GM23338 (cell line): ENCODE measurements around the gene BRINP2. TPM values are rescaled to one million over a fixed set of nuclear protein-coding genes. Genes with fewer than 3 reads are reported as not detected.

Source experiments
- ATAC-seq: fragments of 200-7000 bp; cut with Tn5 transposase; 3 replicates; pipeline ENCODE4 v1.9.1; 2020
- DNase-seq: peaks from one replicate; pipeline ENCODE4 v3.0.0-alpha.2; 2015; ENCODE audit warnings: low spot score
- H2AFZ ChIP-seq: fragments of 200-600 bp; sonication (generic); 2 replicates; pipeline ENCODE4 v1.8.0; 2016; ENCODE audit warnings: antibody characterized with exemption, mild to moderate bottlenecking, moderate library complexity
- H3F3A ChIP-seq: fragments of 200-600 bp; sonication (generic); replicated peaks from 2 replicates; pipeline ENCODE4 v1.8.0; 2017; ENCODE audit warnings: antibody characterized with exemption, mixed run types, low read depth
- H3K27ac ChIP-seq: fragments of 200-600 bp; sonication (generic); 2 replicates; pipeline ENCODE4 v1.6.1; 2016; ENCODE audit warnings: low read depth
- H3K27me3 ChIP-seq: fragments of 200-600 bp; sonication (generic); 2 replicates; pipeline ENCODE4 v1.8.0; 2016; ENCODE audit warnings: mild to moderate bottlenecking, mixed run types, moderate library complexity; ENCODE audit not compliant: insufficient read depth
- H3K36me3 ChIP-seq: fragments of 200-600 bp; sonication (generic); 2 replicates; pipeline ENCODE4 v1.8.0; 2016; ENCODE audit warnings: mild to moderate bottlenecking; ENCODE audit not compliant: insufficient read depth
- H3K4me1 ChIP-seq: fragments of 200-600 bp; sonication (generic); 2 replicates; pipeline ENCODE4 v1.8.0; 2016; ENCODE audit warnings: mild to moderate bottlenecking, moderate library complexity; ENCODE audit not compliant: insufficient read depth
- H3K4me2 ChIP-seq: fragments of 200-600 bp; sonication (generic); 2 replicates; pipeline ENCODE4 v1.7.1; 2017; ENCODE audit warnings: mixed run types
- H3K4me3 ChIP-seq: fragments of 200-600 bp; sonication (generic); 2 replicates; pipeline ENCODE4 v1.6.1; 2016; ENCODE audit warnings: mixed run types
- H3K79me2 ChIP-seq: fragments of 200-600 bp; sonication (generic); replicated peaks from 2 replicates; pipeline ENCODE4 v1.8.0; 2017; ENCODE audit warnings: mild to moderate bottlenecking; ENCODE audit not compliant: insufficient read depth
- H3K9me2 ChIP-seq: fragments of 200-600 bp; sonication (generic); 2 replicates; pipeline ENCODE4 v1.8.0; 2017; ENCODE audit not compliant: insufficient read depth
- H4K20me1 ChIP-seq: fragments of 200-600 bp; sonication (generic); replicated peaks from 2 replicates; pipeline ENCODE4 v1.8.0; 2017; ENCODE audit warnings: mild to moderate bottlenecking; ENCODE audit not compliant: insufficient read depth
- H3K27ac Mint-ChIP-seq: 2 replicates; pipeline ENCODE4 v1.8.0; 2020; ENCODE audit warnings: inconsistent platforms, mild to moderate bottlenecking, moderate library complexity, mixed read lengths
- H3K27me3 Mint-ChIP-seq: 3 replicates; pipeline ENCODE4 v1.8.0; 2022; ENCODE audit warnings: low read depth, mild to moderate bottlenecking, moderate library complexity, mixed read lengths, inconsistent platforms; ENCODE audit not compliant: insufficient read depth, poor library complexity
- H3K36me3 Mint-ChIP-seq: 3 replicates; pipeline ENCODE4 v1.8.0; 2021; ENCODE audit warnings: low read depth, mild to moderate bottlenecking, inconsistent platforms, moderate library complexity, mixed read lengths
- H3K4me1 Mint-ChIP-seq: 3 replicates; pipeline ENCODE4 v1.8.0; 2020; ENCODE audit warnings: mild to moderate bottlenecking, inconsistent platforms, mixed read lengths
- H3K4me3 Mint-ChIP-seq: 3 replicates; pipeline ENCODE4 v1.8.0; 2021; ENCODE audit warnings: moderate library complexity, mild to moderate bottlenecking, inconsistent platforms, mixed read lengths
- H3K9me3 Mint-ChIP-seq: 3 replicates; pipeline ENCODE4 v1.8.0; 2020; ENCODE audit warnings: moderate library complexity, mild to moderate bottlenecking, inconsistent platforms, mixed read lengths
- CREB1 ChIP-seq: fragments of 250-450 bp; sonication (Bioruptor Pico); IDR thresholded peaks from 2 replicates; pipeline ENCODE4 v1.5.0; 2020; ENCODE audit warnings: low read depth, mild to moderate bottlenecking, moderate library complexity
- CTCF ChIP-seq, 2 experiments: fragments of 200-600 bp in 1 of 2; sonication (generic) in 1 of 2; conservative IDR thresholded peaks; 2 replicates each; pipeline versions ENCODE4 v1.5.1 to v1.6.1; 2016 to 2017; ENCODE audit warnings: antibody characterized with exemption in 2 of 2, low read depth in 2 of 2, mild to moderate bottlenecking in 2 of 2, moderate library complexity in 1 of 2
- ETS1 ChIP-seq: IDR thresholded peaks from 2 replicates; pipeline ENCODE4 v1.6.1; 2016; ENCODE audit warnings: antibody characterized with exemption
- JUNB ChIP-seq: IDR thresholded peaks from one replicate; pipeline ENCODE4 v1.6.1; 2016; ENCODE audit warnings: antibody characterized with exemption; ENCODE audit not compliant: unreplicated experiment
- NANOG ChIP-seq: IDR thresholded peaks from 2 replicates; pipeline ENCODE4 v1.6.1; 2016; ENCODE audit warnings: antibody characterized with exemption, borderline replicate concordance
- REST ChIP-seq: IDR thresholded peaks from one replicate; pipeline ENCODE4 v1.6.1; 2018; ENCODE audit warnings: antibody characterized with exemption; ENCODE audit not compliant: unreplicated experiment
- STAT1 ChIP-seq: IDR thresholded peaks from one replicate; pipeline ENCODE4 v1.6.1; 2016; ENCODE audit warnings: antibody characterized with exemption; ENCODE audit not compliant: unreplicated experiment
- ZNF114 ChIP-seq: fragments of 250-450 bp; sonication (Bioruptor Pico); IDR thresholded peaks from 2 replicates; pipeline ENCODE4 v1.5.0; 2020; ENCODE audit warnings: mild to moderate bottlenecking, moderate library complexity
- ZNF331 ChIP-seq: fragments of 250-450 bp; sonication (Bioruptor Pico); IDR thresholded peaks from 2 replicates; pipeline ENCODE4 v1.5.0; 2020; ENCODE audit warnings: low read depth, mild to moderate bottlenecking, moderate library complexity
- ZNF462 ChIP-seq: fragments of 250-450 bp; sonication (Bioruptor Pico); IDR thresholded peaks from 2 replicates; pipeline ENCODE4 v1.5.0; 2020; ENCODE audit warnings: mild to moderate bottlenecking, moderate library complexity
- polyA plus RNA-seq: library from polyadenylated mRNA; unstranded; fragments of >200 nt; fragmentation: Nextera tagmentation; extraction: Ambion mirVana; gene quantifications from 2 replicates; pipeline ENCODE4 v1.2.1, GENCODE V29; 2016
- total RNA-seq: library from RNA; depleted of rRNA; stranded (reverse); fragments of >200 nt; shearing (Covaris generic); gene quantifications from 2 replicates; pipeline ENCODE4 v1.2.3, GENCODE V29; 2014

The BRINP2 gene
- total and polyA plus RNA-seq, 2 experiments from 2014 or later: 0.10 to 0.52 TPM

GRCh38 chr1:177270863-177271262 lies 100.1 kb downstream of the BRINP2 start (continued):
- TF ChIP-seq ZNF462 (CRISPR knock-in tag): no peak
- TF ChIP-seq ZNF331: no peak
- TF ChIP-seq NANOG: no peak
- TF ChIP-seq CTCF (conservative IDR thresholded peaks at IDR 0.05; ENCODE audit: low read depth in 2 of 2): no peak
- no peak for TF ChIP-seq ZNF114

- Mint-ChIP-seq H3K4me1 (no peaks in the 10 kb centered on the region), H3K36me3 (no peaks in the 10 kb centered on the region), H3K27ac (no peak overlapping the region), H3K27me3 (no peaks in the 10 kb centered on the region), H3K9me3 (no peaks in the 10 kb centered on the region), H3K4me3 (no peak overlapping the region)
- Histone ChIP-seq H3K36me3 (no peaks in the 10 kb centered on the region), H3K9me2 (no peaks in the 10 kb centered on the region), H3K4me3 (no peak overlapping the region), H3K4me1 (no peaks in the 10 kb centered on the region), H3K4me2 (no peak overlapping the region), H3K79me2 (no peaks in the 10 kb centered on the region), H3K27me3 (no peaks in the 10 kb centered on the region), H4K20me1 (no peaks in the 10 kb centered on the region), H2AFZ (no peak overlapping the region), H3F3A (no peaks in the 10 kb centered on the region), H3K27ac (no peak overlapping the region)
- no peak for ATAC-seq
- no peak for DNase-seq
- TF ChIP-seq REST: no peak
- TF ChIP-seq NANOG: no peak
- no peak for TF ChIP-seq STAT1
- no peak for TF ChIP-seq JUNB
- no peak for TF ChIP-seq ETS1
- TF ChIP-seq CREB1 (CRISPR knock-in tag): no peak
Observed at GRCh38 chr1:177273141-177273540, 102.4 kb downstream of the BRINP2 start.
